Raji (cell line): ENCODE results near the gene GNAI1.

Source experiments
- POLR2A ChIP-seq: IDR thresholded peaks from 2 replicates; pipeline ENCODE4 v1.6.1; 2011; ENCODE audit warnings: low read depth, low read length, control low read depth; ENCODE audit not compliant: insufficient read depth

Gene GNAI1

GRCh38 chr7:80142853-80143580, 8.4 kb downstream of the GNAI1 start:
- no peak for TF ChIP-seq POLR2A

DNA sequence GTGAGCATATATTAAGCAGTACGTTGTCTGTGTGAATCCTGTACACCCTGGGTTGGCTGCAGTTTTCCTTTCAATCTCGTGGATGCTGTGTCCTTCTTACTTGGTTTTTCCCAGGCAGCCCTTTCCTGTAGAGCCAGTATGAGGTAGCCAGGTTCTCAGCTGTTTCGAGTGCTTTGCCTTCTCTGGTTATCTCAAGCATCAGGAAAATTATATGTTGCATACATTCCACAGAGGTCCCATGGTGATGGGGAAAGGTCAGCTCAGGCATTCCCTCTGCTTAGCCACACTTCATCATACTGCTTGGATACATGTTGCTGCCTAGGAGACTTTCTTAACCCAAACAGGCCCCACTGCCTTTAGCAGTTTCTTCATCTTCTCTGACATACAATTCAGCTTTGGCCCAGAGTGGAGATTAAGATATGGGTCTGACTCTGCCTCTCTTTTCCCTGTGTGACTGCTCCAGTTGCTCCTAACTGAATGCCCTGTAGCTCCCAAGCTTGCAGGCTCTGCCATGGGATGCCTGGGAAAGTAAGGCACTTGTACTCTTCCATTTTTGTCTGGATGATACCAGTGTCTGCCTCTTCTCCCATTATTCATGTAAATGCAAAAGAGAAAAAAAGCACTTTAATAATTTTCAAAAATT, 11.3 kb downstream of the GNAI1 start:
- no peak for TF ChIP-seq POLR2A

DNA sequence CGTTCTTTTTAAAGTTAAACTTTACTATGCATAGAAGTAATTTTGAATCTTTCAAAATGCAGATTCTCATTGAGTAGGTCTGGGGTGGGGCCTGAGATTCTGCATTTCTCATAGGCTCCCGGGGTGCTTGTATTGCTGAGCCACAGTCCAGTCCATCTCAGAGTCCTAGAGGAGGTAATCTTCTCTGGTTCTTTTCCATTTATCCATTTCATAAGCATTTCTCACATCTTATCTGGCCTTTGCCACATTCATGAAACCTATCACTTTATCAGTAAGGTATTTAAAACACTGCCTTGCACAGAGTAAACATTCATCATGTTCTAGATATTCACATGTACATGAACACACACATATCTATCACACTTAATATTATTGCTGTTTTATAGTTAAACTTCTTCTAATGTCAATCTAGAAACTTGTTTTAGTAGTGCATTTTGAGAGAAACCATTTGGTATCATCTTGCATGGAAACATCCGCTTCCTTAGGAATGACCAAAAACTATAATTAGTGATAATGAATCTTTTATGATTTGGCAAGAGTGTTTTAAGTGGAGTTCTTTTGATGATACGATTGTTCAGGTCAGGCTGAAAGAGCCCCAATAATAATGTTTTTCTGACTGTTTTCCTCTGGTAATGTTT, 12.0 kb downstream of the GNAI1 start:
- no peak for TF ChIP-seq POLR2A

- no peak for TF ChIP-seq POLR2A
Measured at GRCh38 chr7:80147543-80148391, 13.1 kb downstream of the GNAI1 start.

GRCh38 chr7:80150611-80151273, 16.1 kb downstream of the GNAI1 start:
- no peak for TF ChIP-seq POLR2A

- TF ChIP-seq POLR2A = no peak
Measured at GRCh38 chr7:80151274-80151665, 16.6 kb downstream of the GNAI1 start.

DNA sequence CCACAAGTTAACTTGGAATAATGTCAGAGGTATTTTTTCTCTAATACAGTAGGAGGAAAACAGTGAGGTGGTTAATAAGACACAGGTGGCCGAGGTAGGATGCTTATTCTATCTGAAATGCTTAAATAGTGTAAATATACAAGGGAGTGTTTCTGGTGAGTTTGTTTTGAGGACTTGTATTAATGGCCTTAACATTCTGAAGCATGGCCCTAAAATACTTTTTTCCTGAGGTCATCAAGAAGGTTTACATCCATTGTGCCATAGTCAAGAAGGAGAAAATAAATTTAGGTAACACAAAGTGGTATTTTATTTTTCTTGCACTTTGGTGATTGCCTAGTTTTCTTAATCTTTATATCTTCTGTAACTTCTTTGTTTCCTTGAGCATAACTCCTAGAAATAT, 18.8 kb downstream of the GNAI1 start:
- TF ChIP-seq POLR2A = no peak

- TF ChIP-seq POLR2A = no peak
Measured at GRCh38 chr7:80154656-80155333, 20.2 kb downstream of the GNAI1 start.

GRCh38 chr7:80155374-80155773, 20.7 kb downstream of the GNAI1 start:
- TF ChIP-seq POLR2A = no peak

DNA sequence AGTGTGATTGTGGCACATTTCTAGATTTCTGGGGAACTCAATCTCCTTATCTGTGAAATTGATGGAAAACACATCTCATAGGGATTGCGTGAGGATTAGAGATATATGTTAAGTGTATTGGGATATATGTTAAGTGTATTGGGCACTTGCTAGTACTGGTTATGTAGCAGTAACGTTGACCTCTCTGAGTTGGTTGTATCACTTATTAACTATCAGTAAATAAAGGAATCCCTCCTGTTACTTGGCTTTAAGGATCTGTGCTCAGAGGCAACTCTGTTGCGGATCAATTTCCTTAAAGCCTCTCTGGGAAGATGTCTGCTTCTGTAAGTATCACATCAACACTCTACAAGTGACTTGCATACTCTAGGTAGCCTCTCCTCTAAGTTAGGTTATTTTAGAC, 25.2 kb downstream of the GNAI1 start:
- TF ChIP-seq POLR2A = no peak

DNA sequence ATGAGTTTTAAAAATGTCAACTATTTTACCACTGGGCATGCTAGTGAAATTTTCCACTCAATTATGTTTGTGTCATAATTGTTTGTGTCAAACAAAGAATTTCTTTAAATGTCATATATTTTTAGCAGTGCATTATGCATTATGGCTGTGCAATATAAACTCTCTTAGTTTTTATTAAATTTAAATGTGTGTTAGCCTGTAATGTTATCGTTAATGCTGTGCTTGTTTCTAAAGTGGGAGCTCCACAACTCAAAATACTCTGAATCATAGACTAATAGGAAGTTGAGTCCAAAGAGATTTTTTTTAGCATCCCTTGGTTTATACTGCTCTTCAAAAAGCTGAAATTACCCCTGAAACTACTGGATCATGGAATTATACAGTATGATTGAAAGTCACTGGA, 26.8 kb downstream of the GNAI1 start:
- no peak for TF ChIP-seq POLR2A

DNA sequence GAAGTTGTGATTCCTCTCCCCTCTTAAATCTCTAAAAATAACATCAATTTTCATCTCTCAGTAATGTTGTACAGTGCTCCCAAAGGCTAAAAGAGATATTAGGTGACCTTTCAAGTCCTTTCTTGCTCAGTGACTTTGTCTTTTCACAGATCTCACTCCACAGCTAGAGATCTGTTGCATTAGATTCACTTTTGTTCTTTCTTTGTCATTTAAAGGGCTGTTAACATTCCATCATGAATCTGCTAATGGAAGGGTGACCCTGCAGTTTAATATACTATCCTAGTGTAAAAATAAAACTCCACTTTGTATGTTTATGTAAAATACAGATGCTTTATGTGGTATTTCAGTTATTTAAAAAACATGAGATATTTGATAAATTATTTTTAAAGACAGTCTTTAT, 30.5 kb downstream of the GNAI1 start:
- TF ChIP-seq POLR2A = no peak

DNA sequence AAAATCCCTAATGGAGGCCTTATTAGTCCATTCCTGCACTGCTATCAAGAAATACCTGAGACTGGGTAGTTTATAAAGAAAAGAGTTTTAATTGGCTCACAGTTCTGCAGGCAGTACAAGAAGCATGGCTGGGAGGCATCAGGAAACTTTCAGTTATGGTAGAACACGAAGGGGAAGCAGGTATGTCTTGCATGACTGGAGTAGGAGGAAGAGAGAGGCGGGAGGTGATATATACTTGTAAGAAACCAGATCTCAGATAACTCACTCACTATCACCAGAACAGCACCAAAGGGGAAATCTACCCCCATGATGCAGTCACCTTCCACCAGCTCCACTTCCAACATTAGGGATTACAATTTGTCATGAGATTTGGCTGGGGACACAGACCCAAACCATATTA, 35.8 kb downstream of the GNAI1 start:
- TF ChIP-seq POLR2A = no peak

DNA sequence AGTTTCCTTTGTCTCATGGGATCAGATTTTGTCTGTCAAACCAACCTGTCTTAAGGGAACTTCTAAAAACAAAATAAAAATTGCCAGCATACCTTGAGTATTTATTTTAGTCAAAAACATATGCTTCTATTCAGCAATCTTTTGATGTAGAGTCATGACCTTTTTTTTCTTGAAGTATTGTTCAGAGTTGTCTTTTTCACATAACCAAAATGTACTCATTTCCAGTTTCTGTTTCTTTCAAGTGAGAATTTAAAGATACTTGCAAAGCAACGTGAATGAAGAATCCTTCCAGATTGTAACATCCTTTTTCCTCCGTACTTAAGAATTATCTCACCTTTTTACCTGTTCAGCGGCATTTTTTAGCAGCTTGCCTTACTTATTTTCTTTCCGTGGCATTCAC, 37.8 kb downstream of the GNAI1 start:
- TF ChIP-seq POLR2A = no peak

- TF ChIP-seq POLR2A = no peak
Measured at GRCh38 chr7:80175744-80176143, 41.1 kb downstream of the GNAI1 start.

DNA sequence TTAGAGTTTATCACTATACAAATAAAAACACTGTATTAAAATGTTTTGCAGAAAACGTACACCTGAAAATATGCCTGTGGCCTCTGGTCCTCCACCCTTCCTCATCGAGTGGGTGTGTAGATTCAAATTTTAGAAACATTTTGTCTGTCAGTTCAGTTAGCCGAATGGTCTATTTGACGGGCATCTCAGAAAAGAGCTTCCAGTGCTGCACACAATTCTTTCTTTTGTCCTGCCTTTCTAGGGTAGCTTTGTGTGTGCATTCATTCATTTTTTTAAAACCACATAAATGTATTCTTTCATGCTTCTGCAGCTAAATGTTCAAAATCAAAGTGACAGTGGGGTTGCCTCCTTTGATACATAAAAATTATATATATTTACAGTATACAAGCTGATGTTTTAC, 46.8 kb downstream of the GNAI1 start:
- TF ChIP-seq POLR2A = no peak
